Measurements from ENCODE around the gene MEN1.

- TF ChIP-seq CTCF (conservative IDR thresholded peaks at IDR 0.05 in 1 of 2, IDR thresholded peaks at IDR 0.05 in 1 of 2; ENCODE audit: extremely low read depth in 1 of 2, insufficient read depth in 1 of 2, low read depth in 1 of 2, low read length in 2 of 2) (no peak), EZH2 (IDR thresholded peaks at IDR 0.05; ENCODE audit: borderline replicate concordance, low read length) (no peak)
Observed at GRCh38 chr11:64755681-64756361, 54.5 kb downstream of the MEN1 start.
